ENCODE data around the gene ANKRD28. TPM values are rescaled to one million over a fixed set of nuclear protein-coding genes. Genes with fewer than 3 reads are reported as not detected.

ANKRD28 gene
- total RNA-seq, 1 experiment from 2014 or later = 89.3 TPM

- POLR2A ChIA-PET = no interaction called here
- TF ChIP-seq REST (IDR thresholded peaks at IDR 0.05; ENCODE audit: insufficient read depth in 1 of 2, low read depth in 2 of 2, low read length in 1 of 2) (no peak), CTCF (IDR thresholded peaks at IDR 0.05) (peak; percentile 53; the same call in 1 of the 2 replicates), POLR2AphosphoS5 (IDR thresholded peaks at IDR 0.05; ENCODE audit: low read depth, low read length) (no peak)
- no peak for ATAC-seq
Measured at GRCh38 chr3:15812183-15812582, 14.4 kb upstream of the ANKRD28 start.

GRCh38 chr3:15810702-15811101, 12.9 kb upstream of the ANKRD28 start:
- ChIA-PET POLR2A (no interaction called here), CTCF (interaction anchor here (0.6 kb wide), 1 partner anchor 35 kb away, joined by 3 read pairs; no protein-coding TSS in a partner anchor)
- in situ Hi-C loops (cut with HindIII; ENCODE audit: low pct_unique_long_range_greater_than_20kb, low sequenced_read_pairs) = no loop called here
- Histone ChIP-seq H3K4me1 (ENCODE audit: control insufficient read depth, insufficient read depth, low read length) (peaks cover 39% of the 10 kb centered on the region), H3K9me3 (ENCODE audit: control insufficient read depth, insufficient read depth, low read depth, low read length) (no peaks in the 10 kb centered on the region), H3K27ac (ENCODE audit: low read length) (peak overlapping the region; percentile 79), H3K36me3 (ENCODE audit: control insufficient read depth, insufficient read depth, low read length) (no peaks in the 10 kb centered on the region), H3K27me3 (ENCODE audit: control insufficient read depth, insufficient read depth, low read length) (no peaks in the 10 kb centered on the region), H3K4me3 (ENCODE audit: low read depth in 2 of 2, low read length in 2 of 2) (no peak overlapping the region)
- BruUV-seq (replicated peaks) = no TSS peak
- DNase-seq (ENCODE audit: low read depth, low spot score) = no peak
- intact Hi-C loops (cut with micrococcal nuclease; ENCODE audit: unreplicated experiment) = loop anchor here (10.0 kb wide), 1 partner anchor 364 kb away; the partner anchor contains the start of gene GALNT15
- TF ChIP-seq REST (IDR thresholded peaks at IDR 0.05; ENCODE audit: insufficient read depth in 1 of 2, low read depth in 2 of 2, low read length in 1 of 2) (no peak), TCF7L2 (IDR thresholded peaks at IDR 0.05; ENCODE audit: low read depth, low read length) (no peak), SIN3A (IDR thresholded peaks at IDR 0.05; ENCODE audit: borderline replicate concordance, insufficient read depth, low read depth, low read length) (no peak), CTCF (IDR thresholded peaks at IDR 0.05) (no peak), POLR2AphosphoS5 (IDR thresholded peaks at IDR 0.05; ENCODE audit: low read depth, low read length) (no peak)
- ATAC-seq = no peak

More at GRCh38 chr3:15812183-15812582, 14.4 kb upstream of the ANKRD28 start:
- CTCF ChIA-PET = interaction anchor here (0.6 kb wide), 1 partner anchor 15 kb away, joined by 6 read pairs; no protein-coding TSS in a partner anchor
- in situ Hi-C loops (cut with HindIII; ENCODE audit: low pct_unique_long_range_greater_than_20kb, low sequenced_read_pairs) (no loop called here), intact Hi-C loops (cut with micrococcal nuclease; ENCODE audit: unreplicated experiment) (loop anchor here (10.0 kb wide), 1 partner anchor 363 kb away; the partner anchor contains the start of gene GALNT15)
- peaks cover 39% of the 10 kb centered on the region for H3K4me1 ChIP-seq (ENCODE audit: control insufficient read depth, insufficient read depth, low read length)
- no peak overlapping the region for H3K4me3 ChIP-seq (ENCODE audit: low read depth in 2 of 2, low read length in 2 of 2)
- BruUV-seq (replicated peaks) = no TSS peak
- H3K27ac ChIP-seq (ENCODE audit: low read length) = peak overlapping the region; percentile 70
- no peaks in the 10 kb centered on the region for H3K9me3 ChIP-seq (ENCODE audit: control insufficient read depth, insufficient read depth, low read depth, low read length)
- no peak for DNase-seq (ENCODE audit: low read depth, low spot score)
- H3K27me3 ChIP-seq (ENCODE audit: control insufficient read depth, insufficient read depth, low read length) = no peaks in the 10 kb centered on the region
- H3K36me3 ChIP-seq (ENCODE audit: control insufficient read depth, insufficient read depth, low read length) = no peaks in the 10 kb centered on the region
